ENCODE measurements around the gene STPG1.

- TF ChIP-seq POLR2A (IDR thresholded peaks at IDR 0.05), result no peak
- no peak for TF ChIP-seq CTCF (IDR thresholded peaks at IDR 0.05)
These were observed 44.3 kb upstream of the STPG1 start for GRCh38 chr1:24457866-24458265.
